HFFc6 (cell line): Measurements from ENCODE around the gene CENPO. TPM values are rescaled to one million over a fixed set of nuclear protein-coding genes. Genes with fewer than 3 reads are reported as not detected.

ENCODE experiments used
- DNase-seq: peaks from one replicate; pipeline ENCODE4 v3.0.0-alpha.2; 2018
- H3K27ac Mint-ChIP-seq: 2 replicates; pipeline ENCODE4 v1.8.0; 2020; ENCODE audit warnings: mild to moderate bottlenecking, mixed read lengths
- H3K27me3 Mint-ChIP-seq: 2 replicates; pipeline ENCODE4 v1.8.0; 2021; ENCODE audit warnings: mild to moderate bottlenecking, moderate library complexity, mixed read lengths; ENCODE audit not compliant: insufficient read depth
- H3K36me3 Mint-ChIP-seq: 2 replicates; pipeline ENCODE4 v1.8.0; 2021; ENCODE audit warnings: low read depth, mixed read lengths
- H3K4me1 Mint-ChIP-seq: 2 replicates; pipeline ENCODE4 v1.8.0; 2020; ENCODE audit warnings: low read depth, mixed read lengths
- H3K4me3 Mint-ChIP-seq: 2 replicates; pipeline ENCODE4 v1.8.0; 2020; ENCODE audit warnings: mild to moderate bottlenecking, moderate library complexity, mixed read lengths
- H3K9me3 Mint-ChIP-seq: 2 replicates; pipeline ENCODE4 v1.8.0; 2020; ENCODE audit warnings: mild to moderate bottlenecking, mixed read lengths
- CTCF ChIP-seq: fragments of 200-600 bp; sonication (generic); IDR thresholded peaks from 2 replicates; pipeline ENCODE4 v1.5.0; 2021; ENCODE audit warnings: antibody characterized with exemption, mild to moderate bottlenecking
- total RNA-seq, 6 experiments: library from RNA; stranded (reverse); fragmentation: NEBNext Ultra II Directional; extraction: Animal tissue kit (Norgen Biotek cat#: 25700); gene quantifications; 2 replicates in 1 of 6; 3 replicates in 5 of 6; pipeline ENCODE4 v1.2.3, GENCODE V29; 2021

CENPO gene
- total RNA-seq, 6 experiments from 2014 or later, result 19.1 to 28.7 (median 24.7) TPM

- Mint-ChIP-seq H3K4me3 (no peak overlapping the region), H3K27me3 (peaks cover 2% of the 10 kb centered on the region; the same call in 1 of the 2 replicates), H3K9me3 (no peaks in the 10 kb centered on the region), H3K36me3 (peaks cover 39% of the 10 kb centered on the region), H3K4me1 (peaks cover 76% of the 10 kb centered on the region), H3K27ac (no peak overlapping the region; the same call in 1 of the 2 replicates)
- no peak for DNase-seq
- TF ChIP-seq CTCF, result no peak
These were observed 21.3 kb downstream of the CENPO start for GRCh38 chr2:24814516-24814915.

- H3K27me3 Mint-ChIP-seq, result peaks cover 2% of the 10 kb centered on the region; the same call in 1 of the 2 replicates
- TF ChIP-seq CTCF, result no peak
- no peak for DNase-seq
- H3K36me3 Mint-ChIP-seq, result peaks cover 39% of the 10 kb centered on the region
- no peak overlapping the region for H3K4me3 Mint-ChIP-seq
- no peaks in the 10 kb centered on the region for H3K9me3 Mint-ChIP-seq
- peaks cover 69% of the 10 kb centered on the region for H3K4me1 Mint-ChIP-seq
- H3K27ac Mint-ChIP-seq, result peak overlapping the region; percentile 91; the same call in 1 of the 2 replicates
These were observed 21.9 kb downstream of the CENPO start for GRCh38 chr2:24815171-24815570.

GRCh38 chr2:24816404-24816803 lies 23.2 kb downstream of the CENPO start:
- H3K4me1 Mint-ChIP-seq, result peaks cover 69% of the 10 kb centered on the region
- no peak overlapping the region; the same call in 1 of the 2 replicates for H3K4me3 Mint-ChIP-seq
- peak overlapping the region; percentile 91 for H3K27ac Mint-ChIP-seq
- TF ChIP-seq CTCF, result no peak
- no peaks in the 10 kb centered on the region for H3K9me3 Mint-ChIP-seq
- no peak for DNase-seq
- peaks cover 2% of the 10 kb centered on the region; the same call in 1 of the 2 replicates for H3K27me3 Mint-ChIP-seq
- H3K36me3 Mint-ChIP-seq, result peaks cover 44% of the 10 kb centered on the region

GRCh38 chr2:24816884-24817283 lies 23.7 kb downstream of the CENPO start:
- Mint-ChIP-seq H3K9me3 (no peaks in the 10 kb centered on the region), H3K27ac (peak overlapping the region; percentile 91), H3K4me3 (peak overlapping the region; percentile 20), H3K27me3 (peaks cover 2% of the 10 kb centered on the region; the same call in 1 of the 2 replicates), H3K36me3 (peaks cover 42% of the 10 kb centered on the region), H3K4me1 (peaks cover 66% of the 10 kb centered on the region)
- TF ChIP-seq CTCF, result no peak
- DNase-seq, result peak; percentile 78

- DNase-seq, result peak; percentile 14
- H3K4me1 Mint-ChIP-seq, result peaks cover 54% of the 10 kb centered on the region
- H3K4me3 Mint-ChIP-seq, result no peak overlapping the region
- H3K27ac Mint-ChIP-seq, result peak overlapping the region; percentile 91
- peaks cover 2% of the 10 kb centered on the region; the same call in 1 of the 2 replicates for H3K27me3 Mint-ChIP-seq
- no peak for TF ChIP-seq CTCF
- H3K9me3 Mint-ChIP-seq, result no peaks in the 10 kb centered on the region
- H3K36me3 Mint-ChIP-seq, result peaks cover 34% of the 10 kb centered on the region
These were observed 25.5 kb downstream of the CENPO start for GRCh38 chr2:24818721-24819167.
